Activated CD4-positive, alpha-beta T cell treated with anti-CD3 and anti-CD28 coated beads, Interleukin-2, amount 50 U/mL, for 24 hours (primary cell): ENCODE data around the gene PRDM2.

Source experiments
- DNase-seq, 2 donors: peaks; one replicate each; pipeline ENCODE4 v3.0.0-alpha.2; 2020; ENCODE audit warnings: low read depth in 1 of 2, low spot score in 1 of 2

Gene PRDM2

GRCh38 chr1:13832536-13832935 is 132.5 kb downstream of the PRDM2 start:
- DNase-seq, result no peak

GRCh38 chr1:13836136-13836535 is 136.1 kb downstream of the PRDM2 start:
- DNase-seq, result no peak

GRCh38 chr1:13836631-13837030 is 136.6 kb downstream of the PRDM2 start:
- DNase-seq, result no peak

- DNase-seq, result no peak
These were observed 138.2 kb downstream of the PRDM2 start for GRCh38 chr1:13838236-13838635.

GRCh38 chr1:13842497-13842896 is 142.5 kb downstream of the PRDM2 start:
- no peak for DNase-seq

GRCh38 chr1:13851726-13852125 is 151.7 kb downstream of the PRDM2 start:
- no peak for DNase-seq

- no peak for DNase-seq
These were observed 155.6 kb downstream of the PRDM2 start for GRCh38 chr1:13855554-13855953.

- DNase-seq, result no peak
These were observed 160.0 kb downstream of the PRDM2 start for GRCh38 chr1:13860031-13860430.

- DNase-seq, result no peak
These were observed 164.8 kb downstream of the PRDM2 start for GRCh38 chr1:13864760-13865159.

- DNase-seq, result no peak
These were observed 165.9 kb downstream of the PRDM2 start for GRCh38 chr1:13865851-13866250.

GRCh38 chr1:13867603-13868002 is 167.6 kb downstream of the PRDM2 start:
- no peak for DNase-seq

- no peak for DNase-seq
These were observed 169.3 kb downstream of the PRDM2 start for GRCh38 chr1:13869172-13869797.

GRCh38 chr1:13871413-13871812 is 171.4 kb downstream of the PRDM2 start:
- DNase-seq, result no peak

- no peak for DNase-seq
These were observed 171.9 kb downstream of the PRDM2 start for GRCh38 chr1:13871886-13872285.

- DNase-seq, result no peak
These were observed 173.0 kb downstream of the PRDM2 start for GRCh38 chr1:13873032-13873431.
